Erythroblast (primary cell): Measurements from ENCODE around the gene PPP1R15A.

ENCODE experiments used
- GATA1 ChIP-seq: IDR thresholded peaks from 2 replicates; pipeline ENCODE4 v1.6.1; 2011; ENCODE audit warnings: low read depth, mild to moderate bottlenecking, control low read depth, low read length, moderate library complexity
- POLR2A ChIP-seq: IDR thresholded peaks from 2 replicates; pipeline ENCODE4 v1.6.1; 2011; ENCODE audit warnings: mild to moderate bottlenecking, low read length

DNA sequence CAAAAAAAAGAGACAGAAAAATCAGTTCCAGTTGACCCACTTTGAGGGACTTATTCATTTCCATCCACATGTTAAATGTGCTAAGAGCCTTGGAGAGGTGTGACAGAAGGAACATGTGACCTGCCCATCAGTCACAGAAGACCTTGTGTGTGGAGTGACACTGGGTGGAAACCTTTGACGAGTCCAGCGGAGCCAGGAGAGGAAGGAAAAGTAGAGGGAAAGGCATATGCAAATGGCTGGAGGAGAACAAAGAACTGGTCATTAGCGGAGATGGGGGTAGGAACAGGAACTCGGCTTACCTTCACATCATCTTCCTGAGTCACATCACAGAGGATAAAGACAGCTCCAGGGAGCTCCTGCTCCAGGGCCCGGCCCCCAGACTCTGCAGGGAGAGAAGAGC, 38.2 kb upstream of the PPP1R15A start:
- TF ChIP-seq POLR2A (no peak), GATA1 (no peak)
